Heart right ventricle (tissue), 16 donors: Measurements from ENCODE around the gene EDN2. TPM values are rescaled to one million over a fixed set of nuclear protein-coding genes. Genes with fewer than 3 reads are reported as not detected.

Experiments
- ATAC-seq, 8 donors: fragments of 200-7000 bp; cut with Tn5 transposase; one replicate each; pipeline ENCODE4 v1.9.1; 2020; ENCODE audit warnings: mild to moderate bottlenecking in 8 of 8, moderate library complexity in 8 of 8, moderate number of reproducible peaks in 1 of 8
- DNase-seq, 2 donors: peaks; one replicate each; pipeline ENCODE4 v3.0.0-alpha.2; 2020
- H3K27ac ChIP-seq, 10 donors: fragments of 200-600 bp; sonication (generic) in 2 of 10; one replicate each; pipeline versions ENCODE4 v1.5.0 to v1.8.0; 2020 to 2022; ENCODE audit warnings: mild to moderate bottlenecking in 3 of 10
- H3K27me3 ChIP-seq, 7 donors: fragments of 200-600 bp; one replicate each; pipeline ENCODE4 v1.8.0; 2021 to 2022; ENCODE audit warnings: mild to moderate bottlenecking in 2 of 7
- H3K36me3 ChIP-seq, 9 donors: fragments of 200-600 bp; sonication (generic) in 1 of 9; one replicate each; pipeline versions ENCODE4 v1.5.0 to v1.8.0; 2020 to 2022; ENCODE audit warnings: mild to moderate bottlenecking in 2 of 9
- H3K4me1 ChIP-seq, 9 donors: fragments of 200-600 bp; sonication (generic) in 1 of 9; one replicate each; pipeline versions ENCODE4 v1.5.0 to v1.8.0; 2020 to 2022; ENCODE audit warnings: mild to moderate bottlenecking in 4 of 9
- H3K4me3 ChIP-seq, 10 donors: fragments of 200-600 bp; sonication (generic) in 2 of 10; one replicate each; pipeline versions ENCODE4 v1.5.0 to v1.8.0; 2020 to 2022; ENCODE audit warnings: mild to moderate bottlenecking in 7 of 10, moderate library complexity in 2 of 10
- H3K9me3 ChIP-seq, 11 donors: fragments of 200-600 bp in 10 of 11; sonication (generic) in 2 of 11; one replicate each; pipeline versions ENCODE4 v1.5.0 to v1.8.0; 2013 to 2022; ENCODE audit warnings: mild to moderate bottlenecking in 2 of 11, control low read depth in 1 of 11, moderate library complexity in 1 of 11
- CTCF ChIP-seq, 9 donors: fragments of 200-600 bp; sonication (generic) in 2 of 9; IDR thresholded peaks; one replicate each; pipeline versions ENCODE4 v1.5.0 to v1.8.0; 2021 to 2022; ENCODE audit warnings: antibody characterized with exemption in 9 of 9, mild to moderate bottlenecking in 5 of 9, moderate library complexity in 1 of 9
- WGBS, 2 donors: extraction: QIAGEN DNeasy Blood & Tissue Kit; methylation state at CpG; one replicate each; pipeline ENCODE4 v1.1.7; 2013; ENCODE audit warnings: inconsistent platforms in 1 of 2; 5-methylcytosine and 5-hydroxymethylcytosine counted together
- intact Hi-C, 10 donors: fragments of 100-400 bp; cut with DNase I; formaldehyde crosslinking; loops; one replicate each; pipeline versions ENCODE4 v1.11.1 to v1.14.2; 2022
- polyA plus RNA-seq, 2 donors: library from polyadenylated mRNA; stranded (reverse); fragments of 200-250 nt; gene quantifications; one replicate each; pipeline ENCODE4 v1.2.3, GENCODE V29; 2013
- total RNA-seq, 10 donors: library from RNA; stranded (reverse); fragmentation: NEBNext Ultra II Directional in 3 of 10; extraction: Animal tissue kit (Norgen Biotek cat#: 25700) in 3 of 10; gene quantifications; one replicate each; pipeline versions ENCODE4 v1.2.1 to v1.2.4, GENCODE V29; 2021 to 2023
- donor health status: Arrhythmogenic right ventricular cardiomyopathy.
- donor health status: ischemic (EF 13 %, LVEDD 7.1; RV severe dilation, severe dysfunction).
- donor health status: healthy with polysubstance abuse.
- donor health status: DM: no; HTN: yes; CAD: no.
- donor health status: DM: no; HTN: no; CAD: no.
- donor health status: ischemic (EF 25% LVEDD 6.9; RV normal size, moderate dysfunction).
- donor health status: ischemic (EF 25% LVEDD 5.7; RV mildly dilated, moderate dysfunction).
- donor health status: healthy.
- donor health status: DM: yes; HTN: yes; CAD: no.
- donor health status: Ischemic cardiomyopathy.
- donor health status: ischemic (EF 35%, LVEDD 5.7; RV mildly dilated, moderate dysfunction).
- donor health status: nonischemic (EF 11% LVEDD 7.7; RV severe dilation, severe dysfunction).
- donor health status: DM: yes; HTN: yes; CAD: no.
- donor health status: PGD.
- donor health status: ischemic (EF 29% LVEDD 5.4; RV normal size, mild dysfunction).
- donor health status: nonischemic (EF 23%, LVEDD 6.1; RV moderate dilation, normal function).

The EDN2 gene
- total and polyA plus RNA-seq, 12 donors: 0.30 to 8.5 (median 1.0) TPM; not detected in 5

DNA sequence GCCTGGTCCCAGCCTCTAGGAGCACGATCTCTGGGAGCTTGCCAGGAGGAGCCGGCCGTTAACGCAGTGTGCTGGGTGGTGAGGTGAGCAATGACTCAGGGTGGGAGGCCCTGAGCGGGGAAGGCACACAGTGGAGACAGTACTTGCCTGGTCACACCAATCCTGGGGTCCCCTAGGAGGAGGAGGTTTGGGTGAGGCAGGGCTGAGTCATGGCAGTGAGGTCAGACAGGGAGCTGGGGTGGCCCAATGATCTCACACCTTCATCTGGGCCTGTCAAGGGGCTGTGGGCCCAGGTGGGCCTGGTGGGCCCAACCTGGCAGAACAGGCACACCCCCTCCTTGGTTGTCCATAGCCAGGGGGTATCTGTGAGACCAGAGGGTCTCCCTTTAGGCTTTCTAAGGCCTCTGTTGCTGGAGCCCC lies 8.6 kb upstream of the EDN2 start:
- no peak for ATAC-seq
- no peak for DNase-seq
- H3K4me3 ChIP-seq: no peak overlapping the region
- no peak for TF ChIP-seq CTCF (IDR thresholded peaks at IDR 0.05)
- H3K4me1 ChIP-seq: peaks cover 9 to 44% (median 26%) of the 10 kb centered on the region in 9 donors
- H3K27ac ChIP-seq: no peak overlapping the region
- WGBS, 2 donors: 87 to 88% methylated on average over 5 of the region's 5 CpGs
- H3K36me3 ChIP-seq: no peaks in the 10 kb centered on the region
- H3K9me3 ChIP-seq: no peaks in the 10 kb centered on the region
- H3K27me3 ChIP-seq: peaks cover 0 to 17% (median 0%) of the 10 kb centered on the region in 7 donors
- intact Hi-C loops: loop anchor here in 1 of 10 donors (10.0 kb wide), 1 partner anchor 58 kb away; no protein-coding TSS in a partner anchor

GRCh38 chr1:41492341-41492848 lies 7.9 kb upstream of the EDN2 start:
- no peak overlapping the region for H3K4me3 ChIP-seq
- ATAC-seq (no peak), DNase-seq (no peak)
- no peaks in the 10 kb centered on the region for H3K36me3 ChIP-seq
- no peak overlapping the region for H3K27ac ChIP-seq
- peaks cover 9 to 42% (median 28%) of the 10 kb centered on the region in 9 donors for H3K4me1 ChIP-seq
- H3K9me3 ChIP-seq: no peaks in the 10 kb centered on the region
- TF ChIP-seq CTCF (IDR thresholded peaks at IDR 0.05): peak in 7 of 9 donors; percentile 28 to 51 (median 40)
- WGBS, 2 donors: 76 to 80% methylated on average over 7 of the region's 7 CpGs
- peaks cover 0 to 17% (median 0%) of the 10 kb centered on the region in 7 donors for H3K27me3 ChIP-seq
- intact Hi-C loops: loop anchor here in 1 of 10 donors (10.0 kb wide), 1 partner anchor 58 kb away; no protein-coding TSS in a partner anchor

- H3K9me3 ChIP-seq: no peaks in the 10 kb centered on the region
- WGBS, 2 donors: 87 to 88% methylated on average over 2 of the region's 2 CpGs
- H3K4me1 ChIP-seq: peaks cover 10 to 43% (median 27%) of the 10 kb centered on the region in 9 donors
- H3K27me3 ChIP-seq: peaks cover 0 to 17% (median 0%) of the 10 kb centered on the region in 7 donors
- no peak for TF ChIP-seq CTCF (IDR thresholded peaks at IDR 0.05)
- peak overlapping the region in 6 of 10 donors; percentile 32 to 73 (median 56) for H3K27ac ChIP-seq
- ATAC-seq (peak in 1 of 8 donors; percentile 1), DNase-seq (no peak)
- H3K4me3 ChIP-seq: no peak overlapping the region
- no peaks in the 10 kb centered on the region for H3K36me3 ChIP-seq
- intact Hi-C loops: loop anchor here in 1 of 10 donors (10.0 kb wide), 1 partner anchor 56 kb away; no protein-coding TSS in a partner anchor
These were observed 6.4 kb upstream of the EDN2 start for GRCh38 chr1:41490911-41491310.

- 93 to 94% methylated on average over 5 of the region's 5 CpGs for WGBS, 2 donors
- Histone ChIP-seq H3K27me3 (peaks cover 0 to 9% (median 0%) of the 10 kb centered on the region in 7 donors), H3K4me3 (no peak overlapping the region), H3K27ac (no peak overlapping the region), H3K36me3 (no peaks in the 10 kb centered on the region), H3K4me1 (peaks cover 8 to 46% (median 24%) of the 10 kb centered on the region in 9 donors), H3K9me3 (no peaks in the 10 kb centered on the region)
- no peak for ATAC-seq
- TF ChIP-seq CTCF (IDR thresholded peaks at IDR 0.05): no peak
- intact Hi-C loops: no loop called here
- no peak for DNase-seq
These were observed 5.1 kb upstream of the EDN2 start for GRCh38 chr1:41489561-41489960.
